Measurements from ENCODE around the gene INSYN2A.

Gene INSYN2A

DNA sequence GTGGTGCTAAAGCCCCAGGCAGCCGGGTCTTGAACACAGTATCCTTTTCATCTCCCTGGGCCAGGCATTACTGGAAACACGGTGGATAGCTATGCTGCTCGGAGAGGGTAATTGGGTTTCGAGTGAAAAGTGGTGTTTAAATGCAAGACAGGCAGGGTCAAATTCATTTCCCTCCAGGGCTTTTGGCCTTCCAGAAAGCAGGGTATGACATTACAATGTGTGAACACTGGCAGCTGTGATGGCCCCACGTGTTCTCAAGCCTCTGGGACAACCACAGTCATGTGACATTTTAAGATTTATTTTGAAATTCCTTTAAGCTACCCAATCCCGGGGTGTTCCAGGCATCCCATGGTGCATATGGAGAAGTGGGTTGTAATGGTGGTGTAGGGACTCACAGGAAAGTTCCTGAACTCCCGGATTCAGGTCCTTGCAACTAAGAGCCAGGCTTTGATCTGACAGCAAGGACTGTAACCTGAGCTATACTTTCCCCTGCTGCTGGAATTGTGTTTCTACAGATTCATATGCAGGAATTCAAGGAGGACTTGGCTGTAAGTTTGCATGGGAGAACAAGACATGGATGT lies 46.8 kb downstream of the INSYN2A start:
- no peak overlapping the region for H4K91ac ChIP-seq (ENCODE audit: low read depth, low read length, poor library complexity)
- H3K9me3 ChIP-seq (replicated peaks in 1 of 2; ENCODE audit: control insufficient read depth in 2 of 2, insufficient read depth in 1 of 2, low read depth in 1 of 2, low read length in 2 of 2) = peaks cover 0 to 2% of the 10 kb centered on the region in 2 donors
- no peak overlapping the region for H3K23ac ChIP-seq (ENCODE audit: low read depth, low read length, poor library complexity)
- DNase-seq (ENCODE audit: low spot score) = no peak
- H3K4me1 ChIP-seq (ENCODE audit: control insufficient read depth in 2 of 2, insufficient read depth in 1 of 2, low read depth in 1 of 2, low read length in 2 of 2) = peaks cover 4 to 6% of the 10 kb centered on the region in 2 donors
- H3K18ac ChIP-seq (ENCODE audit: low read length) = no peak overlapping the region
- H2BK15ac ChIP-seq (ENCODE audit: low read length) = no peak overlapping the region
- no CpG with 5 or more reads among the region's 7 CpGs for WGBS, 2 donors (ENCODE audit: extremely low coverage in 2 of 2, insufficient read length in 2 of 2, insufficient replicate concordance in 1 of 2)
- no peak overlapping the region for H4K8ac ChIP-seq (ENCODE audit: low read depth, low read length)
- H2AFZ ChIP-seq (ENCODE audit: low read length) = no peak overlapping the region
- no peak overlapping the region for H2BK12ac ChIP-seq (ENCODE audit: low read length)
- H3K27me3 ChIP-seq (ENCODE audit: control insufficient read depth in 3 of 3, insufficient read depth in 3 of 3, low read depth in 1 of 3, low read length in 3 of 3) = no peaks in the 10 kb centered on the region
- H3K9ac ChIP-seq (ENCODE audit: low read depth, low read length, poor library complexity) = no peak overlapping the region
- no peak overlapping the region for H3K4me2 ChIP-seq (ENCODE audit: insufficient read depth, low read length, poor library complexity, severe bottlenecking)
- H2BK120ac ChIP-seq (ENCODE audit: low read depth, low read length) = no peak overlapping the region
- no peak overlapping the region for H3K14ac ChIP-seq (ENCODE audit: low read length)
- no peak overlapping the region for H2BK5ac ChIP-seq (ENCODE audit: low read length)
- H2AK5ac ChIP-seq (ENCODE audit: low read depth, low read length) = no peak overlapping the region
- no peak overlapping the region for H3K27ac ChIP-seq (replicated peaks; ENCODE audit: low read length)
- H3K79me1 ChIP-seq (ENCODE audit: low read depth, low read length) = no peaks in the 10 kb centered on the region
- H3K36me3 ChIP-seq (replicated peaks in 1 of 2; ENCODE audit: control insufficient read depth in 2 of 2, insufficient read depth in 2 of 2, low read length in 2 of 2) = peaks cover 0 to 6% of the 10 kb centered on the region in 2 donors
- H3K4me3 ChIP-seq (ENCODE audit: low read length in 2 of 2) = no peak overlapping the region
- no peak overlapping the region for H3K4ac ChIP-seq (ENCODE audit: low read length)

- Histone ChIP-seq H3K4me2 (ENCODE audit: insufficient read depth, low read length, poor library complexity, severe bottlenecking) (no peak overlapping the region), H2BK12ac (ENCODE audit: low read length) (no peak overlapping the region), H4K91ac (ENCODE audit: low read depth, low read length, poor library complexity) (no peak overlapping the region), H3K23ac (ENCODE audit: low read depth, low read length, poor library complexity) (no peak overlapping the region), H3K27ac (replicated peaks; ENCODE audit: low read length) (no peak overlapping the region), H3K9ac (ENCODE audit: low read depth, low read length, poor library complexity) (no peak overlapping the region), H4K8ac (ENCODE audit: low read depth, low read length) (no peak overlapping the region), H2AK5ac (ENCODE audit: low read depth, low read length) (no peak overlapping the region), H3K18ac (ENCODE audit: low read length) (no peak overlapping the region), H3K14ac (ENCODE audit: low read length) (no peak overlapping the region), H2AFZ (ENCODE audit: low read length) (no peak overlapping the region), H3K4ac (ENCODE audit: low read length) (no peak overlapping the region), H2BK120ac (ENCODE audit: low read depth, low read length) (no peak overlapping the region), H3K79me1 (ENCODE audit: low read depth, low read length) (no peaks in the 10 kb centered on the region), H2BK5ac (ENCODE audit: low read length) (no peak overlapping the region), H2BK15ac (ENCODE audit: low read length) (no peak overlapping the region), H3K9me3 (replicated peaks in 1 of 2; ENCODE audit: control insufficient read depth in 2 of 2, insufficient read depth in 1 of 2, low read depth in 1 of 2, low read length in 2 of 2) (peaks cover 0 to 2% of the 10 kb centered on the region in 2 donors), H3K4me3 (ENCODE audit: low read length in 2 of 2) (no peak overlapping the region), H3K36me3 (replicated peaks in 1 of 2; ENCODE audit: control insufficient read depth in 2 of 2, insufficient read depth in 2 of 2, low read length in 2 of 2) (peaks cover 0 to 6% of the 10 kb centered on the region in 2 donors), H3K27me3 (ENCODE audit: control insufficient read depth in 3 of 3, insufficient read depth in 3 of 3, low read depth in 1 of 3, low read length in 3 of 3) (no peaks in the 10 kb centered on the region), H3K4me1 (ENCODE audit: control insufficient read depth in 2 of 2, insufficient read depth in 1 of 2, low read depth in 1 of 2, low read length in 2 of 2) (peaks cover 4 to 6% of the 10 kb centered on the region in 2 donors)
- WGBS, 2 donors (ENCODE audit: extremely low coverage in 2 of 2, insufficient read length in 2 of 2, insufficient replicate concordance in 1 of 2) = no CpG with 5 or more reads among the region's 2 CpGs
- no peak for DNase-seq (ENCODE audit: low spot score)
These were observed 47.5 kb downstream of the INSYN2A start for GRCh38 chr10:127148933-127149220.

DNA sequence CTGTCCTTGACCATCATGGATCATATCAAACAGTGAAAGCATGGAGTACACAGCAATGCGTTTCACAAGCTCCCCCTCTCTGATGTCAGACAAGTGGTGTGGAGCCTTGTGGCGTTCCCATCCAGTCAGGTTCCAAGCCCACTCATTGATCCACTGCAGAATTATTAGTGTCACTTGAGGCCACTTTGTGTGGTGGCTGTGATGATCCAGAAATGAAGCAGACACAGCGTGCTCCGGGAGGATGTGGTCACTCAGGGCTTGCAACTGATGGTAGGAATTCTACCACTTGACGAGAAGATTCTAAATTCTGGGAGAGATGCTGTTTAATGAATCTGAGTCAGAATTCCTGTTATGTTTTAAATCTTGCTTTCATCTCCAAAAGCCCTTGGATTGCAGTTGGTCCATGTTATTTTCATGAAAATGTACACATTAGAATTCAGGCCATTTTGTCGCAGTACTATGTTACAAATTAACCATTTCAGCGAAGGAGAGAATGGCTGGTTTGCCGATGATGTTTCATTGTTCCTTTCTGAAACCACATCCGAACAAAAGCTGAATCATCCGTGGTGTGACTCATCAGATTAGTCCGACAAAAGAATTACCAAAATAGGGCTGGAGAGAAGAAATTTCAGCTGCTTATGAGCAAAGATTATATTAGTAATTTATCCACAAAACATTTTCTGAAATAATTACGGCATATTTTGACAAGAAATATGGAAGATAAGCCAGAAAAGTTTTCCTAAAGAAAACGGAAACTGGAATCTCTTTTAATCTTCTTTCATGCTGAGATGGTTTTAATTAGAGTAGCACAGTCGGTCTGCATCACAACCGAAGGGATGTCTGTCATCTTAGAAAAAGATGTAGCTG lies 48.1 kb downstream of the INSYN2A start:
- H3K4ac ChIP-seq (ENCODE audit: low read length) = no peak overlapping the region
- H3K4me1 ChIP-seq (ENCODE audit: control insufficient read depth in 2 of 2, insufficient read depth in 1 of 2, low read depth in 1 of 2, low read length in 2 of 2) = peaks cover 4 to 6% of the 10 kb centered on the region in 2 donors
- no peak overlapping the region for H3K23ac ChIP-seq (ENCODE audit: low read depth, low read length, poor library complexity)
- no peaks in the 10 kb centered on the region for H3K79me1 ChIP-seq (ENCODE audit: low read depth, low read length)
- H4K8ac ChIP-seq (ENCODE audit: low read depth, low read length) = no peak overlapping the region
- H3K9ac ChIP-seq (ENCODE audit: low read depth, low read length, poor library complexity) = no peak overlapping the region
- H2BK12ac ChIP-seq (ENCODE audit: low read length) = no peak overlapping the region
- no CpG with 5 or more reads among the region's 15 CpGs for WGBS, 2 donors (ENCODE audit: extremely low coverage in 2 of 2, insufficient read length in 2 of 2, insufficient replicate concordance in 1 of 2)
- H3K36me3 ChIP-seq (replicated peaks in 1 of 2; ENCODE audit: control insufficient read depth in 2 of 2, insufficient read depth in 2 of 2, low read length in 2 of 2) = peaks cover 0 to 6% of the 10 kb centered on the region in 2 donors
- no peak overlapping the region for H3K18ac ChIP-seq (ENCODE audit: low read length)
- H3K27ac ChIP-seq (replicated peaks; ENCODE audit: low read length) = no peak overlapping the region
- H3K4me3 ChIP-seq (ENCODE audit: low read length in 2 of 2) = no peak overlapping the region
- no peak overlapping the region for H3K14ac ChIP-seq (ENCODE audit: low read length)
- no peak overlapping the region for H3K4me2 ChIP-seq (ENCODE audit: insufficient read depth, low read length, poor library complexity, severe bottlenecking)
- H2AFZ ChIP-seq (ENCODE audit: low read length) = no peak overlapping the region
- H2AK5ac ChIP-seq (ENCODE audit: low read depth, low read length) = no peak overlapping the region
- peaks cover 0 to 2% of the 10 kb centered on the region in 2 donors for H3K9me3 ChIP-seq (replicated peaks in 1 of 2; ENCODE audit: control insufficient read depth in 2 of 2, insufficient read depth in 1 of 2, low read depth in 1 of 2, low read length in 2 of 2)
- H2BK120ac ChIP-seq (ENCODE audit: low read depth, low read length) = no peak overlapping the region
- H2BK15ac ChIP-seq (ENCODE audit: low read length) = no peak overlapping the region
- H3K27me3 ChIP-seq (ENCODE audit: control insufficient read depth in 3 of 3, insufficient read depth in 3 of 3, low read depth in 1 of 3, low read length in 3 of 3) = no peaks in the 10 kb centered on the region
- H4K91ac ChIP-seq (ENCODE audit: low read depth, low read length, poor library complexity) = no peak overlapping the region
- no peak for DNase-seq (ENCODE audit: low spot score)
- H2BK5ac ChIP-seq (ENCODE audit: low read length) = no peak overlapping the region

DNA sequence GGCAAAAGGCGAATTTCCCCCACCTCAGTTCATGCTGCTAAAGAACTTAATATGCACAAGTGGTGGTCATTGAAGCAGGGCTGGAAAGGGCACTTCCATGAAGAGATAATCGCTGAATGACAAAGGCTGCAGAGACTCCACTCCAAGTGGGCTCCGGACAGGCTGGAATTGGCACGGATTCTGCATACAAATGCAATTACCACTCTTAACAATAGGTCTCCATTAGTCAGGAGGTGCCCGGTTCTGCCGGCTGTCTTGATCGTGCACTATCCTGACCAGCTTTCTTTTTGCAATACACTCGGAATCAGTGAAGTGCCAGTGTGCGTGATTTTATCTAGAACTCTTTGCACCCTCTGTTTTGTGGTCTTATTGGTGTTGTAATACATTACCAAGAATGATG lies 49.7 kb downstream of the INSYN2A start:
- no peak overlapping the region for H3K9ac ChIP-seq (ENCODE audit: low read depth, low read length, poor library complexity)
- H4K91ac ChIP-seq (ENCODE audit: low read depth, low read length, poor library complexity) = no peak overlapping the region
- H3K18ac ChIP-seq (ENCODE audit: low read length) = no peak overlapping the region
- H2AFZ ChIP-seq (ENCODE audit: low read length) = no peak overlapping the region
- H3K27me3 ChIP-seq (ENCODE audit: control insufficient read depth in 3 of 3, insufficient read depth in 3 of 3, low read depth in 1 of 3, low read length in 3 of 3) = no peaks in the 10 kb centered on the region
- WGBS, 2 donors (ENCODE audit: extremely low coverage in 2 of 2, insufficient read length in 2 of 2, insufficient replicate concordance in 1 of 2) = no CpG with 5 or more reads among the region's 9 CpGs
- H3K79me1 ChIP-seq (ENCODE audit: low read depth, low read length) = no peaks in the 10 kb centered on the region
- DNase-seq (ENCODE audit: low spot score) = no peak
- H2AK5ac ChIP-seq (ENCODE audit: low read depth, low read length) = no peak overlapping the region
- H2BK120ac ChIP-seq (ENCODE audit: low read depth, low read length) = no peak overlapping the region
- H4K8ac ChIP-seq (ENCODE audit: low read depth, low read length) = no peak overlapping the region
- H3K36me3 ChIP-seq (replicated peaks in 1 of 2; ENCODE audit: control insufficient read depth in 2 of 2, insufficient read depth in 2 of 2, low read length in 2 of 2) = peaks cover 0 to 6% of the 10 kb centered on the region in 2 donors
- H3K23ac ChIP-seq (ENCODE audit: low read depth, low read length, poor library complexity) = no peak overlapping the region
- peaks cover 0 to 2% of the 10 kb centered on the region in 2 donors for H3K9me3 ChIP-seq (replicated peaks in 1 of 2; ENCODE audit: control insufficient read depth in 2 of 2, insufficient read depth in 1 of 2, low read depth in 1 of 2, low read length in 2 of 2)
- H3K14ac ChIP-seq (ENCODE audit: low read length) = no peak overlapping the region
- H3K4me3 ChIP-seq (ENCODE audit: low read length in 2 of 2) = no peak overlapping the region
- H3K4ac ChIP-seq (ENCODE audit: low read length) = no peak overlapping the region
- no peak overlapping the region for H3K27ac ChIP-seq (replicated peaks; ENCODE audit: low read length)
- H2BK5ac ChIP-seq (ENCODE audit: low read length) = no peak overlapping the region
- no peak overlapping the region for H2BK15ac ChIP-seq (ENCODE audit: low read length)
- peaks cover 9 to 10% of the 10 kb centered on the region in 2 donors for H3K4me1 ChIP-seq (ENCODE audit: control insufficient read depth in 2 of 2, insufficient read depth in 1 of 2, low read depth in 1 of 2, low read length in 2 of 2)
- no peak overlapping the region for H2BK12ac ChIP-seq (ENCODE audit: low read length)
- no peak overlapping the region for H3K4me2 ChIP-seq (ENCODE audit: insufficient read depth, low read length, poor library complexity, severe bottlenecking)

Measured in neuronal stem cell (in vitro differentiated cells).